Superior temporal gyrus (tissue), 1 donor: Measurements from ENCODE around the gene SIGLEC1.

Experiments
- DNase-seq: peaks from one replicate; pipeline ENCODE4 v3.0.0-alpha.2; 2016; ENCODE audit errors: extremely low spot score

SIGLEC1 gene

DNA sequence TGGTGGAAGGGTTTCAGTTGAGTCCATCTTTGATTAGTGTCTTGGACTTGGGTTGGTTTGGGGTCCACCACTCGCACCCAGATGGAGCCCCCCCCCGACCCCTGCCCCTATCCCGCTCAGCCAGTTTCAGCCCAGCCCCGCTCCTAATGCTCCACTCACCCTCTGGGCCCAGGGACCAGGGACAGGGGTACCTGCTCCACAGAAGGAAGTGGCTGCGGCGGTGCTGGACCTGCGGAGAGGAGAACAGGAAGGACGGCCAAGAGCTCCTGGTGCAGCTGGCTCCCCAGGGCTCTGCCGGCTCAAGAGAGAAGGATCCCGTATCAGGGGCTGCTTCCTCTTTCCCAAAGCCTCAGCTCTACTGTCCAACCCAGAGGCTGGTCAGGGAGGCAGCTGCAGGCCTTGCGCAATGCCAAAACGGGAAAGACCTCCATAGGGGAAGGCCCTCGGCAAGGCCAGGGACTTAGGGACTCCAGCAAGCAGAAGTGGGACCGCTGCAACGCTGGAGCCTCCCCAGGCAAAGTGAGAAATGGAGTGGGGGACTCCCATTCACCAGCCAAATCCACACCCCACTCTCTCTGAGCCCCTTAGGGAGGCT, at the start of gene SIGLEC1:
Gene SIGLEC1, minus strand, starts transcription at position 322 of the 595 bp plus-strand sequence. CDS start 5,472 bp downstream, outside the sequence.
- DNase-seq = no peak

DNA sequence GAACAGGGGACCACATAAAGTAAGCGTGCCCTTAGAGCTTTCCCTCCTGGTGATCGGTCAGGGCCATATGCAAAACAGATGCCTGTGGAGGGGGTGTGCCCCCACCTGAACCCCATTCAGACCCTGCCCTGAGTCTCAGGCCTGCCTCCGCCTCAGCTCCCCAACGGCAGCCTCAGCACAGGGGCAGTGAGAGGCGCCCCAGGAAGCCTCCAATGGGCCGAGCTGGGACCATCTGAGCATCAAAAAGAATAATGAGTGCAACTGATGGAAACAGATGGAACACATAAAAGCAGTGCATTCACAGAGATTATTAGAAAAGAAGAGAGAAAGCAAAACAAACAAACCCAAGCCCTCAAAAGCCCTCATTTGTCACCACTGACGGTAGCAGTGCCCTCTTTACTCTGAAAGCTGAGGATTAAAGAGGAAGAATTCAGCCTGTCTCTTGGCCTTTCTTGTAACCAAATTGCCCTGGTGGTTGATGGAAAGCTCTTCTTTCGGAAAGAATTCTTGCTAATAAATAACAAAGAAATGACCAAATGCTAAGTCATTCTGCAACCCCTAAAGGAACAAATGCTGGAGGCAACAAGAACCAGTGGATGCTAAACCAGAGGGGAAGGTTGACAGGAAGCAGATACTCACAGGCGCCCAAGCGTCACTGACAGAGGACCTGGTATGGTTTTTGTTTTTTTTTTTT, 48.4 kb upstream of the SIGLEC1 start:
- DNase-seq = no peak

DNA sequence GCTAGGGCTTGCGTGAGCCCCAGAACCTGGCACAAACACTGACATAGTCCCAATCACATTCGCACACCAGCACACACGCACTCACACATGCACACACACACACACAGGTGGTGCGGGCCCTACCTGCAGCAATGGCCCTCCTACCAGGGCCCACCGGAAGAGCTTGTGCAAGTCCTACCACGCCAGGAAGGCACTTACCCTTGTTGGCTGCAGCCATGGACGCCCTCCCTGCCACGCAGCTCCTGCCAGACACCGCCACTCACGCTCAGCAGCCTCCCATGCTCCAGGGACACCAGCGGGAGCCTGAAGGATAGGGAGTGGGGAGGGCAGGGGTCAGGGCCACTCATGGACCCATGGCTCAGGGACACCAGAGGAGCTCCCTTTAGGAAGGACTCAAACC, 47.5 kb upstream of the SIGLEC1 start:
- no peak for DNase-seq

DNA sequence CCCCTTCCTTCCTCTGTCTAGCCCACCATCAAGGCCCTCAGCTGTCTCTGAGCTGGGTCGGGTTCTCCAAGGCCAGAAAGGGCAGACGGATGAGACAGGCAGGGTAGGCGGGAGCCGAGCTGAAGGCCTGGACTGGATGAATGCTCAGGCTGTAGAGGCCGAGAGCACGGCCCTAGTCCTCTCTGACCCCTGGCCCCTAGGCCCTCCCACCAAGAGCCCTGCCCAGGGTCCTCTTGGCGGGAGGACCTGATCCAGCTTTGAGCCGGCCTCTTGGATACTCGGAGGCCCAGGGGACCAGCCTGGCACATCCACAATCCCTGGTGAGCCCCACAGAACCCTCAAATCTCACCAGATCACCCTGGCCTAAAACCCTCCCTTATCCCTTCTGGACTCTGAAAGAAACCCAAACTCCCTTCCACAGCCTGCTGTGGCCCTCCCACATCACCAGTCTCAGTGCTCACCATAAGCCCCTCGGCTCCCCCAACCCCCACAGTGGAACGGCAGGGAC, 47.0 kb upstream of the SIGLEC1 start:
- DNase-seq = no peak

DNA sequence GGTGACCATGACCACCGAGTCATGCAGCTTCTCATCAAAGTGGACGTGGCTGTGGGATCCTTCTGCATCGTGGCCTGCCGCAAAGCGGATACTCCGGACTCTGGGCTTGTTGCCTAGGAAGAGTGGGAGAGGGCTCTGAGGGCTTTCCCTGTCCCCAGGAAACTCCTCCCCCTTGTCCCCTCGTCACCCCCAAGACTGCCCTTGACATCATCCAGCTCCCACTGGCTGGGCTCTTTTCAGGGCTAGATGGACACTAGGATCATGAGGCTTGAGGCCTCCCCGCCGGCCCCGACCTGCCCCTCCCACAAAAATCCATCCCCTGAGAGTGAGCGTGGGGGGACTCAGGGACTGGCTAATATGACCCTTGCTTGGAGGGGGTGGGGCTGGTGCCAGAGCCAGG, 46.2 kb upstream of the SIGLEC1 start:
- no peak for DNase-seq

DNA sequence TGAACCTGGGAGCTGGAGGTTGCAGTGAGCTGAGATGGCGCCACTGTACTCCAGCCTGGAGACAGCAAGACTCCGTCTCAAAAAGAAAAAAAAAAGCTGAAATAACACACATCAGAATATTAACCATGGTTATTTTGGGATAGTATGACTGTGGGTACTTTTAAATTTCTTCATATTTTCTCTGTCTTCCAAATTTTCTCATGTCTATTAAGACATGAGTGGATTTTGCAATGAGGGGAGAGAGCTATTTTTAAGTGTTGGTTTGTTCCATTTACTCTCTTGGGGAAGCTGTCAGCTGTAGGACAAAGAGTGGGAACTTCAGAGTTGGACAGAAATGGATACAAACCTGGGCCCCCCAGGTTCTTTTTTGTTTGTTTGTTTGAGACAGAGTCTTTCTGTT, 44.9 kb upstream of the SIGLEC1 start:
- DNase-seq = no peak

DNA sequence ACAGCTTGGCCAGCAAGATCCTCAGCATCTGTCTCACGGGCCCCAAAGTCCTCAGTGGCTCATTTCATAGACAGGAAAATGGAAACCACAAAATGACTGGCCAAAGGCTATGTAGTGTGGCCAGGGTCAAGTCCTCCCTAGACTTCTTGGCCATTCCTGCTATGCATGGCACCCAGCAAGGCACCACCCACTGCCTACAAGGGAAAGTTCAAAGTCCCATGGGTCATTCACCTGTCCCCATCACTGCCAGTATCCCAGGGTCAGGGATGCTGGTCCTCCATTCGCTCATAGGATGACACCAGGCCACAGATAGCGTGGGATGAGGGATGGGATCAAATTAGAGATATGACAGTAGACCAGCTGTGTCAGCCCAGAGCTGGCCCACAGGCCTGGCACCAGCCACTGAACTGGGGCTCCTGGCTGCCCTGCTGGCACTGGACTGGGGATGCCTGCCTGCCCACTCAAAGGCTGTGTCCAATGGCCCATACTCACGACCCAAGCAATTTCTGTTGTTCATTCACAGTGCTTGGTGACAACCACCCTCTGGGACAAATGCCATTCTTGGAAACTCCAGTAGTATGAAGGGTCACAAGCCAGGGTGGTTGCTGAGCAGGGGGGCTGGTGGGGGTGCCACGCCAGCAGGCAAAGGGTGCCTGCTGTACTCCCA, 43.5 kb upstream of the SIGLEC1 start:
- DNase-seq = no peak

DNA sequence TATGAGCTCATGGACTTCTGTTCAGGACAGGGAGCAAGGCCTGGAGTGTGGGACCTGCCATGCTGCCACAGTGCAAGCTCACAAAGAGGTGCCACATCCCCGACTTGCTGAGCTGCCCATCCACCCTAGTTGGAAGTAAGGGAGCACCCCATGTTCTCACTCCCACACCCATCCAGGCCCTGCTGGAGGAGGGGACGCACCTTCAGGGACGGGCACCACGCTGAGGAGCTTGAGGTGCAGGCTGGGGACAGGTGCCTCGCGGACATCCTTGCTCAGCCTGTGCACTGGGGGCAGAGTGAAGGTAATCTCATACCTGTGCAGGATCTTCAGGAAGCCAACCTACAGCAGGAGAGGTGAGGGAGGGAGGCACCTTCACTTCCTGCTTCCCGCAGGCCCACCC, 42.9 kb upstream of the SIGLEC1 start:
- no peak for DNase-seq

DNA sequence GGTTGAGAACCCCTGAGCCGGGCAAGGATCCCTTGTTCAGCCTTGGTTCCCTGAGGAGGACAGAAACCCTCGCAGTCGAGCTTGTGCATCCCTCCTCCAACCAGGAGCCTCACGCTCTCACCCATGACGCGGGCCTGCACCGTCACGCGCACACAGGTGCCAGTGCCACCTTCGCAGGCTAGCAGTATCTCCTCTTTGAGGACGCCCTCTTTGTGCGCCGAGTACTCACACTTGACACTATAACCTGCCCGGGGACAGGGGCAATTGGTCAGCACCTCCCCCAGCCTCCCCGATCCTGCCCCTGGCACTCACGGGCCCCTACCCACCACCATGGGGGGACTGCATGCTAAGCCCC, 41.9 kb upstream of the SIGLEC1 start:
- no peak for DNase-seq

DNA sequence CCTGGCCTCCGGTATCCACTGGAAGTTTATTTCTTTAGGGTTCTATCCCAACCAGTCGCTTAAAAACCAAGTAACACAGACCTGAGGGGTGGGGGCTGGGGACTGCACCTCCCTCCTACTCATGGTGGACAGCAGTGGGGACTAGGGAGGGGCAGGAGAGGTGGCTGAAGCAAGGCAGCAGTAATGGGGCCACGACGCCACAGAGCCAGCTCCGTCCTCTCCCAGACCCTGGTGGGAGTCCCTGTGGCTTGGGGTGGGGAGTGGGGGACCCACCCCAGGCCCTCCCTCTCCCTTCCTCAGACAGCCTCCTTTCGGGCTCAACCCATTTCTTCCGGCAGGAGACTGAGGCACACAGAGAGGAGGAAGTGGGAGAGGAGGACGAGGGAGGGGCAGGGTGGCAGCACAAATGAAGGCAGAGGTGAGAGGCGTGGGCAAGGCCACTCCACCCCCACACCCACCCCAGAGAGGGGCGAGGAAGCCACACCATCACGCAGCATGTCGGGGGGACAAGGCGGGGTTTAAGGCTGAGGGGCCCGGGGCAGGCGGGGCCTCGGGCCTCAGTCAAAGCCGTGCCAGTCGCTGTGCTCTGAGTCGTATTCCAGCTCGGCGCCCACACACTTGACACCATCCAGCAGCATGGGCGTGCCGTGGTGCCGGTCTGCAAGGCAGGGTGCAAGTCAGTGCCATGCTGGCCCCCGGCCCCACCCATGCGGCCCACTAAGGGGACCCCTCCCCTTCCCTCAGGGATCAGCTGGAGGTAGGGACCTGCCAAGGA, 41.3 kb upstream of the SIGLEC1 start:
- DNase-seq = no peak

DNA sequence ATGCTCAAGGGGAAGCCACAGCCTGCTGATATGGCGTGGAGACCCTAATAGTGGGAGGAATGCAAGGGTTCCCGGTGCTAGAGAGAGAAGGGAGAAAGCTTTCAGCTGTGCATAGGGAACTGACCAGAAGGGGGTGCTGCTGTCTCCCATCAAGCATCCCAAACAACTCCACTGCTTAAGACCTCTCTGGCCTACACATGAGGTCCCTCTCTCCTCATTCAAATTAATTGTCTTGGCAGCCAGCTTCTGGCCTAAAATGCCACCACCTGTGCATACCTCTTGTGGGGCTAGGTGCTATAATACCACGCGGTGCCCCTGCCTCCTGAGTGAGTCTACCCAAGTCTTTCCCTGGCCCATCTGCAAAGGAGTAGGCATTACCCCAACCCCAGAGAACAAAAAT, 40.7 kb upstream of the SIGLEC1 start:
- DNase-seq = peak; percentile 74

DNA sequence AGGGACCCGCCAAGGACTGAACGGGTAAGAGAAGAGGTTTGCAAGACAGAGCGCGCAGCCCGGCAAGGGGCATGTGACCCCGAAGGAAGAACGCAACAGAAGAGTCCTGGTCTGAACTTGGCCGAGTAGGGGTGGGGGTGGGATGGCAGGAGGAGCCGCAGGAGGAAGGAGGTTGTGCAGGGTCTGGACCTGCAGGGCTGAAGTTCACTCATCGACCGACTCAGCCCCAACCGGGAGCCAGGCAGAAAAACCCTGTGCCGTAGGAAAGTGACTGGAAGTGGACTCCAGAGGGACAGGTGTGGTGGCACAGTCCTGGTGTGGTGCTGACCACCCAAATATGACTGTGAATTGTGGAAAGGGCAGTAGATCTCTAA, 40.0 kb upstream of the SIGLEC1 start:
- no peak for DNase-seq

DNA sequence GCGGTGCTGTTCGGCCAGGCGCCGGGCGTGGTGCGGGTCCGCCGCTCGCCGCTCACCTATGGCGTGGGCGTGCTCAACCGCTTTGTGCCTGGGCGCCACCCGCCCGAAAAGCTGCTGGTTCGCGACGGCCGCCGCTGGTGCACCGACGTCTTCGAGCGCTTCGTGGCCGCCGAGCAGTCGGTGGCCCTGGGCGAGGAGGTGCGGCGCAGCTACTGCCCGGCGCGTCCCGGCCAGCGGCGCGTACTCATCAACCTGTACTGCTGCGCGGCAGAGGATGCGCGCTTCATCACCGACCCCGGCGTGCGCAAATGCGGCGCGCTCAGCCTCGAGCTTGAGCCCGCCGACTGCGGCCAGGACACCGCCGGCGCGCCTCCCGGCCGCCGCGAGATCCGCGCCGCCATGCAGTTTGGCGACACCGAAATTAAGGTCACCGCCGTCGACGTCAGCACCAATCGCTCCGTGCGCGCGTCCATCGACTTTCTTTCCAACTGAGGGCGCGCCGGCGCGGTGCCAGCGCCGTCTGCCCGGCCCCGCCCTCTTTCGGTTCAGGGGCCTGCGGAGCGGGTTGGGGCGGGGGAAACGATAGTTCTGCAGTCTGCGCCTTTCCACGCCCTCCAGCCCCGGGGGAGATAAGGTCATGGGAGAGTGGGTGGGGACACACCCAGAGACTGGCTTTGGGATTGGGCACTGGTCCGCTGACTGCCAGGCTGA, 39.4 kb upstream of the SIGLEC1 start:
- DNase-seq = no peak

DNA sequence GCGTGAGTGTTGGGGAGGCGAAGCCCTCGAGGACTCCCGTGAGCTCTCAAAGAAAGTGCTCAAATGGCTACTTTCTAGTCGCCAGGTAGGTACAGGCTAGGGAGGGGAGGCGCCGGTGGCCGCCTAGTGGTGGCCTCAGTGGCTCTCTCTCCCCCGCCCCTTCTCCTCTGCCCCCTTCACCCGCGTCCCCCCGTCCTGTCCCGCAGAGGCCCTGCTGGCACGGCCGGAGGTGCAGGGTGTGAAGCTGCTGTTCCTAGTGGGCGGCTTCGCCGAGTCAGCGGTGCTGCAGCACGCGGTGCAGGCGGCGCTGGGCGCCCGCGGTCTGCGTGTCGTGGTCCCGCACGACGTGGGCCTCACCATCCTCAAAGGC, 38.9 kb upstream of the SIGLEC1 start:
- DNase-seq = no peak

DNA sequence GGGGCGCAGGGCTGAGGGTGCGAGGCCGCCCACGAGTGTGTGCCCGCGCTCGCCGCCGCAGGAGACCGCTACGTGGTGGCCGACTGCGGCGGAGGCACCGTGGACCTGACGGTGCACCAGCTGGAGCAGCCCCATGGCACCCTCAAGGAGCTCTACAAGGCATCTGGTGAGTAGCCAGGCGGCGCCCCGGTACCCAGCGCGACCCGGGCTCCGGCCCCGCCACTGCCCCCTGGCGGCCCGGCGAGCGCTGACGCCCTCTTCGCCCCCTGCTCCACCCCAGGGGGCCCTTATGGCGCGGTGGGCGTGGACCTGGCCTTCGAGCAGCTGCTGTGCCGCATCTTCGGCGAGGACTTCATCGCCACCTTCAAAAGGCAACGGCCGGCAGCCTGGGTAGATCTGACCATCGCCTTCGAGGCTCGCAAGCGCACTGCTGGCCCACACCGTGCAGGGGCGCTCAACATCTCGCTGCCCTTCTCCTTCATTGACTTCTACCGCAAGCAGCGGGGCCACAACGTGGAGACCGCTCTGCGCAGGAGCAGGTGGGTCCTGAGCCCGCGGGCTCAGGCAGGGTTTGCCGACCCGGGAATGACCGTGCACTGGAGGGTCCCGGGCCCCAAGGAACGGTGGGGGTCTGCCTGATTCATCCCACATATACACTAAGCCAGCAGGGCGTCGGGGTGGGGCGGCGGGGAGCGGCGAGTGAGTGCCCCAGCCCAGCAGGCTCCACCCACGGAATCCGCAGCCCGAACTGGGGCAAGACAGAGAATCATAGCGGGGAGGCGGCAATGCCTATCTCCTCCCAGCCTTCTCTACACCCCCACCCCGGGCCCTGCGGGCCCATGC, 37.5 kb upstream of the SIGLEC1 start:
- no peak for DNase-seq

DNA sequence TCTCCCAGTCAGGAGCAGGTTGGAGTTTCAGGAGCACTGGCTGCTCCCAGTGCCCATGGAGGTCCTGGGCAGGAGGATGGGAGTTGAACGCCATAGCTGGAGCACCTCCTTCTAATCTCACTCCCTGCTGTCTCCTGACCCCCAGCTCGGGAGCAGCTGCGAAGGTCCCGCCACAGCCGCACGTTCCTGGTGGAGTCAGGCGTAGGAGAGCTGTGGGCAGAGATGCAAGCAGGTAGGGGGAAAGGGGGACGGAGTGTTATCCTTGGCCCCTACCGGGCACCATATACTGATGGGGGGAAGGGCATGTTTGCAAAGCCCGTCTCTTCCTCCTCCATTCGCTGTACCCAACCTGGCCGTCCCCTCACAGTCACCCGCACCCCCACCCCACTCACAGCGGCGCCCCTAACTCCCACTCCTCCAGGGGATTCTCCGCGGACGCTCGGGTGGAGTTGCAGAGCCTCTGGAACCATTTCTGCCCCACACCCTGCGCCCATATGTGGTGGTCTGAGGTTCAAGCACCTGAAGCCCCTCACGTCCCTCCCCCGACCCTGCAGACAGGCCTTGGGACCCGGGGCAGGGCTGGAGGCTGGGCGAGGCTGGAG, 36.8 kb upstream of the SIGLEC1 start:
- no peak for DNase-seq

DNA sequence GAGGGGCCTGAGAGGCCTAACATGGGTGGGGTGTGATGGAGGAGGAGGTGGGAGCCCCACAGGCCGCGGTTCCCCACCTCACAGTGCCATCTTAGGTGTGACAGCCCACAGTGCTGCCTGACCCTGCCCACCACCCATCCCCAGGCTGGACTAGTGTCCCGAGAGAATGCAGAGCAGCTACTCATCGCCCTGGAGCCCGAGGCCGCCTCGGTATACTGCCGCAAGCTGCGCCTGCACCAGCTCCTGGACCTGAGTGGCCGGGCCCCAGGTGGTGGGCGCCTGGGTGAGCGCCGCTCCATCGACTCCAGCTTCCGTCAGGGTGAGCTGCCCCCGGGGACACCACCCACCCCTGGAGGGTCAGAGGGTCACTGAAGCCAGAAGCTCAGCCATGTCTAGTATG, 35.7 kb upstream of the SIGLEC1 start:
- no peak for DNase-seq

DNA sequence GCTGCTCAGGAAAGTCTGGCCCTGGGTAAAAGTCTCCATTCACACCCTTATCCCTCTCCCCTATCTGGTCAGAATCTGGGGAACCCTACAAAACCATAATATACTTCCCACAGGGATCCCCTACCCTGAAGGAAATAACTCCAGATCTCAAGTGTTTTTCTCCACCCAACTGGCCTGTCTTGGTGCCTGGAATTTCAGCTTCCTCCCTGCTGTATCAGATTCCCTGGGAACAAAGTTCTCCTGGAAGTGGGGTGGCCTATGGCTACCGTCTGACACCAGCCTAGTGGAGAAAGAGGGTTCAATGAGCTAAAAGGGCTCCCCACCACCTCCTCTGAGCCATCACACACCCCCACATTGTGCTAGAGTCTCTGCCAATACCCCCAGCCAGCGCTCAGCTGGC, 35.1 kb upstream of the SIGLEC1 start:
- DNase-seq = no peak

DNA sequence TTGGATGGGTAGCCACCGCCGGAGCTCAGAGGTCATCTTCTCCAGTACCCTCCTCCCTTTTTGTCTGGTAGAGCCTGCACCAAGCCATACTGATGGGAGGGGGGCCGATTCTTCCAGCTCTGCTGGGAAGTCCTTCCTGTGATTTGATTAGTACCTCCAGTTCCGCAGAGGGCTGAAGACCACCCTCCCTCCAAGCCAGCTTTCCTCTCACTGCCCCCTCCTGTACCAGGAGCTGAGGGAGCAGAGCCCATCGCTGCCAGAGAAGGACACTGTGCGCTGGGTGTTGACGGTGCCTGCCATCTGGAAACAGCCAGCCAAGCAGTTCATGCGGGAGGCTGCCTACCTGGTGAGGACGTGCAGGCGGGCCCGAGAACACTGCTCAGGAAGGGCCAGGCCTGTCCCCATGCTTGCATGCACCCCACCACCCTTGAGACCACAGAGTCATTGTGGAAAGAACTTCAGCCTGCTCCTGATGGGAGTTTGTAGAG, 33.3 kb upstream of the SIGLEC1 start:
- no peak for DNase-seq
